Trophoblast cell (in vitro differentiated cells and primary cell): ENCODE results near the gene C15orf40.

Experiments
- DNase-seq, 2 donors: peaks; one replicate each; pipeline ENCODE4 v3.0.0-alpha.2; 2016
- H2AFZ ChIP-seq: 2 replicates; pipeline ENCODE4 v1.6.1; 2013; ENCODE audit warnings: low read length, moderate library complexity, mild to moderate bottlenecking; ENCODE audit not compliant: insufficient read depth, poor library complexity
- H2AK5ac ChIP-seq: 2 replicates; pipeline ENCODE4 v1.6.1; 2013; ENCODE audit warnings: mild to moderate bottlenecking, low read length
- H2BK120ac ChIP-seq: 2 replicates; pipeline ENCODE4 v1.6.1; 2013; ENCODE audit warnings: low read length, mild to moderate bottlenecking, moderate library complexity; ENCODE audit not compliant: insufficient read depth, poor library complexity
- H2BK12ac ChIP-seq: 2 replicates; pipeline ENCODE4 v1.6.1; 2013; ENCODE audit warnings: mild to moderate bottlenecking, low read length, moderate library complexity
- H2BK5ac ChIP-seq: 2 replicates; pipeline ENCODE4 v1.6.1; 2013; ENCODE audit warnings: low read length, low read depth, moderate library complexity, mild to moderate bottlenecking; ENCODE audit not compliant: poor library complexity
- H3K14ac ChIP-seq: 2 replicates; pipeline ENCODE4 v1.6.1; 2013; ENCODE audit warnings: mild to moderate bottlenecking, low read length
- H3K18ac ChIP-seq: 2 replicates; pipeline ENCODE4 v1.6.1; 2013; ENCODE audit warnings: mild to moderate bottlenecking, low read length
- H3K23ac ChIP-seq: 2 replicates; pipeline ENCODE4 v1.6.1; 2013; ENCODE audit warnings: low read length
- H3K27ac ChIP-seq: 2 replicates; pipeline ENCODE4 v1.5.1; 2013; ENCODE audit warnings: low read depth, mild to moderate bottlenecking, inconsistent platforms, low read length, moderate library complexity
- H3K27me3 ChIP-seq: 2 replicates; pipeline ENCODE4 v1.6.1; 2013; ENCODE audit warnings: inconsistent platforms, mild to moderate bottlenecking, low read length, moderate library complexity; ENCODE audit not compliant: insufficient read depth
- H3K36me3 ChIP-seq, 2 experiments: 1 replicate in 1 of 2; 2 replicates in 1 of 2; pipeline ENCODE4 v1.6.1; 2013; ENCODE audit warnings: low read length in 2 of 2, mild to moderate bottlenecking in 2 of 2, moderate library complexity in 1 of 2; ENCODE audit not compliant: insufficient read depth in 2 of 2, control insufficient read depth in 1 of 2
- H3K4ac ChIP-seq: 2 replicates; pipeline ENCODE4 v1.6.1; 2013; ENCODE audit warnings: low read depth, mild to moderate bottlenecking, low read length, moderate library complexity
- H3K4me1 ChIP-seq, 2 experiments: 1 replicate in 1 of 2; 2 replicates in 1 of 2; pipeline ENCODE4 v1.6.1; 2013; ENCODE audit warnings: low read length in 2 of 2, mild to moderate bottlenecking in 2 of 2, moderate library complexity in 1 of 2; ENCODE audit not compliant: insufficient read depth in 2 of 2, control insufficient read depth in 1 of 2
- H3K4me2 ChIP-seq: 2 replicates; pipeline ENCODE4 v1.6.1; 2013; ENCODE audit warnings: inconsistent platforms, mild to moderate bottlenecking, low read length, moderate library complexity
- H3K4me3 ChIP-seq: 2 replicates; pipeline ENCODE4 v1.5.1; 2013; ENCODE audit warnings: mild to moderate bottlenecking, low read depth, low read length, inconsistent platforms
- H3K79me1 ChIP-seq: one replicate; pipeline ENCODE4 v1.6.1; 2013; ENCODE audit warnings: low read length
- H3K79me2 ChIP-seq: 2 replicates; pipeline ENCODE4 v1.6.1; 2013; ENCODE audit warnings: low read length, mild to moderate bottlenecking; ENCODE audit not compliant: control insufficient read depth, insufficient read depth, poor library complexity
- H3K9ac ChIP-seq: 2 replicates; pipeline ENCODE4 v1.6.1; 2013; ENCODE audit warnings: mild to moderate bottlenecking, low read length
- H3K9me3 ChIP-seq: 2 replicates; pipeline ENCODE4 v1.6.1; 2013; ENCODE audit warnings: low read depth, mild to moderate bottlenecking, control low read depth, inconsistent platforms, low read length; ENCODE audit not compliant: insufficient read depth
- H4K12ac ChIP-seq: 2 replicates; pipeline ENCODE4 v1.6.1; 2013; ENCODE audit warnings: low read depth, mild to moderate bottlenecking, low read length, moderate library complexity
- H4K8ac ChIP-seq: 2 replicates; pipeline ENCODE4 v1.6.1; 2013; ENCODE audit warnings: low read depth, mild to moderate bottlenecking, low read length, moderate library complexity
- H4K91ac ChIP-seq: one replicate; pipeline ENCODE4 v1.6.1; 2013; ENCODE audit warnings: low read depth, mild to moderate bottlenecking, low read length, moderate library complexity
- WGBS: extraction: QIAGEN DNeasy Blood & Tissue Kit; methylation state at CpG from one replicate; pipeline ENCODE4 v1.1.7; 2013; ENCODE audit warnings: missing lambda C conversion rate; ENCODE audit not compliant: insufficient read length, insufficient coverage; ENCODE audit errors: extremely low coverage; 5-methylcytosine and 5-hydroxymethylcytosine counted together

The C15orf40 gene

GRCh38 chr15:83046558-83047127, 35.2 kb upstream of the C15orf40 start:
- H3K79me2 ChIP-seq, result no peaks in the 10 kb centered on the region
- no CpG with 5 or more reads among the region's 3 CpGs for WGBS

GRCh38 chr15:83044156-83044555, 32.7 kb upstream of the C15orf40 start:
- no peak overlapping the region for H2BK12ac ChIP-seq
- no peak overlapping the region for H2BK120ac ChIP-seq
- no peak overlapping the region for H2AK5ac ChIP-seq
- H3K9me3 ChIP-seq, result no peaks in the 10 kb centered on the region
- H2AFZ ChIP-seq, result no peak overlapping the region
- no peak overlapping the region for H3K18ac ChIP-seq
- H3K27ac ChIP-seq, result no peak overlapping the region
- H3K4me3 ChIP-seq, result no peak overlapping the region
- no peaks in the 10 kb centered on the region for H3K79me2 ChIP-seq
- no peaks in the 10 kb centered on the region for H3K79me1 ChIP-seq
- H2BK5ac ChIP-seq, result no peak overlapping the region
- H3K27me3 ChIP-seq, result no peaks in the 10 kb centered on the region
- no peaks in the 10 kb centered on the region for H3K4me1 ChIP-seq
- no CpG with 5 or more reads among the region's 12 CpGs for whole genome bisulfite sequencing
- H3K14ac ChIP-seq, result no peak overlapping the region
- no peak overlapping the region for H4K12ac ChIP-seq
- H4K91ac ChIP-seq, result no peak overlapping the region
- H3K4me2 ChIP-seq, result no peak overlapping the region
- H4K8ac ChIP-seq, result no peak overlapping the region
- no peak overlapping the region for H3K9ac ChIP-seq
- H3K23ac ChIP-seq, result no peak overlapping the region
- no peak for DNase-seq
- H3K36me3 ChIP-seq, result peaks cover 18 to 24% of the 10 kb centered on the region in 2 experiments
- no peak overlapping the region for H3K4ac ChIP-seq

More at GRCh38 chr15:83046558-83047127, 35.2 kb upstream of the C15orf40 start:
- no peak overlapping the region for H3K9ac ChIP-seq
- H4K12ac ChIP-seq, result no peak overlapping the region
- H3K36me3 ChIP-seq, result peaks cover 8 to 9% of the 10 kb centered on the region in 2 experiments
- H3K23ac ChIP-seq, result no peak overlapping the region
- no peak overlapping the region for H4K91ac ChIP-seq
- H3K4me3 ChIP-seq, result no peak overlapping the region
- H3K79me1 ChIP-seq, result no peaks in the 10 kb centered on the region
- no peak overlapping the region for H4K8ac ChIP-seq
- DNase-seq, result no peak
- no peak overlapping the region for H2BK12ac ChIP-seq
- H2BK5ac ChIP-seq, result no peak overlapping the region
- H2BK120ac ChIP-seq, result no peak overlapping the region
- H3K14ac ChIP-seq, result no peak overlapping the region
- no peaks in the 10 kb centered on the region for H3K4me1 ChIP-seq
- no peaks in the 10 kb centered on the region for H3K9me3 ChIP-seq
- no peak overlapping the region for H3K4ac ChIP-seq
- H2AFZ ChIP-seq, result no peak overlapping the region
- H3K27ac ChIP-seq, result no peak overlapping the region
- H3K18ac ChIP-seq, result no peak overlapping the region
- H3K27me3 ChIP-seq, result no peaks in the 10 kb centered on the region
- no peak overlapping the region for H3K4me2 ChIP-seq
- H2AK5ac ChIP-seq, result no peak overlapping the region

GRCh38 chr15:83039206-83039605, 27.8 kb upstream of the C15orf40 start:
- Histone ChIP-seq H3K18ac (no peak overlapping the region), H3K14ac (no peak overlapping the region), H4K8ac (no peak overlapping the region), H3K27me3 (no peaks in the 10 kb centered on the region), H2BK5ac (no peak overlapping the region), H3K4ac (no peak overlapping the region), H3K36me3 (peaks cover 17 to 18% of the 10 kb centered on the region in 2 experiments), H4K91ac (no peak overlapping the region), H3K9me3 (no peaks in the 10 kb centered on the region), H2AFZ (no peak overlapping the region), H3K23ac (no peak overlapping the region), H3K79me1 (no peaks in the 10 kb centered on the region), H3K9ac (no peak overlapping the region), H3K79me2 (no peaks in the 10 kb centered on the region), H4K12ac (no peak overlapping the region), H3K4me2 (no peak overlapping the region), H2BK120ac (no peak overlapping the region), H2BK12ac (no peak overlapping the region), H3K4me1 (no peaks in the 10 kb centered on the region), H3K27ac (no peak overlapping the region), H3K4me3 (no peak overlapping the region), H2AK5ac (no peak overlapping the region)
- WGBS, result no CpG with 5 or more reads among the region's 1 CpG
- peak in 1 of 2 donors; percentile 30 for DNase-seq

GRCh38 chr15:83036253-83036652, 24.8 kb upstream of the C15orf40 start:
- H4K91ac ChIP-seq, result no peak overlapping the region
- no peaks in the 10 kb centered on the region for H3K4me1 ChIP-seq
- no peak overlapping the region for H2BK5ac ChIP-seq
- no peak overlapping the region for H3K9ac ChIP-seq
- H2BK120ac ChIP-seq, result no peak overlapping the region
- no peak overlapping the region for H4K8ac ChIP-seq
- no peak overlapping the region for H3K18ac ChIP-seq
- no peak overlapping the region for H3K4ac ChIP-seq
- H3K9me3 ChIP-seq, result no peaks in the 10 kb centered on the region
- no peak overlapping the region for H3K4me2 ChIP-seq
- no peaks in the 10 kb centered on the region for H3K79me1 ChIP-seq
- no peak overlapping the region for H2AFZ ChIP-seq
- no peak overlapping the region for H3K14ac ChIP-seq
- H4K12ac ChIP-seq, result no peak overlapping the region
- H3K23ac ChIP-seq, result no peak overlapping the region
- H2BK12ac ChIP-seq, result no peak overlapping the region
- H3K27me3 ChIP-seq, result no peaks in the 10 kb centered on the region
- H3K27ac ChIP-seq, result no peak overlapping the region
- no CpG with 5 or more reads among the region's 6 CpGs for WGBS
- no peaks in the 10 kb centered on the region for H3K79me2 ChIP-seq
- DNase-seq, result no peak
- H3K36me3 ChIP-seq, result peaks cover 8 to 11% of the 10 kb centered on the region in 2 experiments
- H3K4me3 ChIP-seq, result no peak overlapping the region
- H2AK5ac ChIP-seq, result no peak overlapping the region
